ENCODE measurements around the gene DPM3. TPM values are rescaled to one million over a fixed set of nuclear protein-coding genes. Genes with fewer than 3 reads are reported as not detected.

Gene DPM3
- total and polyA plus RNA-seq, 2 donors (not counting 3 experiments of a cell fraction or from before 2014, with no cell fraction given): 69.6 to 258 TPM

GRCh38 chr1:155175281-155175926 lies 35.1 kb upstream of the DPM3 start:
- H3K4me2 ChIP-seq (ENCODE audit: insufficient read depth, low read length): no peak overlapping the region
- no peaks in the 10 kb centered on the region for H3K27me3 ChIP-seq (ENCODE audit: control insufficient read depth in 2 of 2, insufficient read depth in 2 of 2, low read length in 2 of 2)
- H3K36me3 ChIP-seq (ENCODE audit: control insufficient read depth in 2 of 2, extremely low read depth in 1 of 2, insufficient read depth in 2 of 2, low read length in 2 of 2): peaks cover 4 to 25% of the 10 kb centered on the region in 2 experiments
- H3K4me1 ChIP-seq (ENCODE audit: control insufficient read depth, extremely low read depth, insufficient read depth, low read length): peaks cover 11% of the 10 kb centered on the region
- POLR2A ChIA-PET: no interaction called here
- no peak overlapping the region for H2AFZ ChIP-seq (ENCODE audit: low read depth, low read length)
- FAIRE-seq (no peak), DNase-seq (ENCODE audit: low read depth, low spot score) (no peak)
- no peak overlapping the region for H3K9ac ChIP-seq (replicated peaks; ENCODE audit: extremely low read depth, insufficient read depth, low read length)
- BruUV-seq (replicated peaks): no TSS peak
- intact Hi-C loops (cut with micrococcal nuclease): no loop called here
- dilution Hi-C loops (cut with MboI; ENCODE audit: extremely low pct_ligation_motif_present, low sequenced_read_pairs): no loop called here
- no peaks in the 10 kb centered on the region for H3K9me3 ChIP-seq (replicated peaks; ENCODE audit: control insufficient read depth, insufficient read depth, low read length)
- H4K20me1 ChIP-seq (replicated peaks; ENCODE audit: control insufficient read depth, extremely low read depth, insufficient read depth, low read length): no peaks in the 10 kb centered on the region
- CTCF ChIA-PET: interaction anchor here (0.6 to 3.9 kb wide), 9 partner anchors 9 to 473 kb away, joined by 3 to 88 read pairs (median 9); partner anchors contain the start of gene THBS3
- peaks cover 16% of the 10 kb centered on the region for H3K79me2 ChIP-seq (ENCODE audit: control insufficient read depth, insufficient read depth, low read length)
- TF ChIP-seq FOS (IDR thresholded peaks at IDR 0.05; ENCODE audit: borderline replicate concordance, insufficient read depth, low read length) (no peak), JUN (IDR thresholded peaks at IDR 0.05; ENCODE audit: borderline replicate concordance, insufficient read depth, insufficient read length, low read depth) (no peak), GATA2 (IDR thresholded peaks at IDR 0.05; ENCODE audit: insufficient read depth, insufficient read length, low read depth, low read length) (no peak), CTCF (IDR thresholded peaks at IDR 0.05; ENCODE audit: extremely low read depth in 1 of 2, insufficient read depth in 1 of 2, low read depth in 1 of 2, low read length in 2 of 2) (no peak)
- H3K9me1 ChIP-seq (replicated peaks; ENCODE audit: control insufficient read depth, extremely low read depth, insufficient read depth, low read length): no peaks in the 10 kb centered on the region
- H3K27ac ChIP-seq (ENCODE audit: insufficient read depth, low read depth, low read length): no peak overlapping the region
- no peak overlapping the region for H3K4me3 ChIP-seq (replicated peaks in 1 of 3; ENCODE audit: insufficient read depth in 1 of 3, low read depth in 1 of 3, low read length in 3 of 3)

Measured in endothelial cell of umbilical vein (primary cell).